Measurements from ENCODE around the gene PTDSS2.
"Not testable (repeated sequence)": the region's sequence is repeated elsewhere in the genome, so short reads cannot be mapped to it uniquely, and the experiment has no call there.

PTDSS2 gene

DNA sequence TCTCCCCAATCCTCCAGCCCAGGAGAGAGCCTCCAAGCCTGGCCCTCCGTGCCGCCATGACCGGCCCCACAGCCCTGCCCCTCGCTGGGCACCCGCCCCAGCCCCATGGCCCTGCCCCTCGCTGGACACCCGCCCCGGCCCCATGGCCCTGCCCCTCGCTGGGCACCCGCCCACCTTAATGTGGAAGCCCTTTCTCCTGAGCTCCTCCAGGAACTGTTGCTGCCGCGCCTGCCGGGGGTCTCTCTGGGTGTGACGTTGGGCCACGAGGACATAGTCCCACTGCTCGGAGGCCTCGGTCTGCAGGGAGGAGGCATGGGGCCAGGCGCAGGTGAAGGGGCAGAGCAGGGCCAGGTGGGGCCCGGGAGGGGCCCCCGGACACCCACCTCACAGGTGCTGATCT is 16.4 kb upstream of the PTDSS2 start:
- no peak for DNase-seq

DNA sequence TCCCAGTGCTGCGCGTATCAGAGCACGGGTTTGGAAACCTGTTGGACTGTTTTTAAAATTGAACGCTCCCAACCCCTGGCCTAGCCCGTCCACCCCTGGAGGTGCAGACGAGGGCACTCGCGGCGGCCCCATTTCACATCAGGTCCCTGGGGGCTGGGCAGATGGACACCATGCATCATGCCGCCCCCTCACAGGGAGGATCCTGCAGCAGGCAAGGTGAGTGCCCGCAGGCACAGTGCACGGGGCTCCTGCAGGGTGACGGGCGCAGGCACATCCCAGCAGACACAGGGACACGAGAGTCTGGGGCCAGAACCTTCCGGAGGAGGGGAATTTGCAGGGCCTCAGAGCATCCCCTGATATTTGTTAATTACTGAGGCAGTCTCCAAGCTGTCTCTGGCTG is 15.6 kb upstream of the PTDSS2 start:
- no peak for DNase-seq

DNA sequence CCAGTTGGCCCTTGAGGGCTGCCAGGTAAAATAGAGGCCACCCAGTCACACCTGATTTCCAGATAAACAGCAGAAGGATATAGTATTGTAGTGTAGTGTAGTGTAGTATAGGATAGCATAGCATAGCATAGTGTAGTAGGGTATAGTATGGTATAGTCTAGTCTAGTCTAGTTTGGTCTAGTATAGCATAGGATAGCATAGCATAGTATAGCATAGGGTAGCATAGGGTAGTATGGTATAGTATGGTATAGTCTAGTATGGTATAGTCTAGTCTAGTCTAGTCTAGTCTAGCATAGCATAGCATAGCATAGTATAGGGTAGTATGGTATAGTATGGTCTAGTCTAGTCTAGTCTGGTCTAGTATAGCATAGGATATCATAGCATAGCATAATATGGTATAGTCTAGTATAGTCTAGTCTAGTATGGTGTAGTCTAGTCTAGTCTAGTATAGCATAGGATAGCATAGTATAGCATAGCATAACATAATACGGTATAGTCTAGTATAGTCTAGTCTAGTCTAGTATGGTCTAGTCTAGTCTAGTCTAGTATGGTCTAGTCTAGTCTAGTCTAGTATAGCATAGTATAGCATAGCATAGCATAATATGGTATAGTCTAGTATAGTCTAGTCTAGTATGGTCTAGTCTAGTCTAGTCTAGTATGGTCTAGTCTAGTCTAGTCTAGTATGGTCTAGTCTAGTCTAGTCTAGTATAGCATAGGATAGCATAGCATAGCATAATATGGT is 14.9 kb upstream of the PTDSS2 start:
- not testable (repeated sequence) for DNase-seq

DNA sequence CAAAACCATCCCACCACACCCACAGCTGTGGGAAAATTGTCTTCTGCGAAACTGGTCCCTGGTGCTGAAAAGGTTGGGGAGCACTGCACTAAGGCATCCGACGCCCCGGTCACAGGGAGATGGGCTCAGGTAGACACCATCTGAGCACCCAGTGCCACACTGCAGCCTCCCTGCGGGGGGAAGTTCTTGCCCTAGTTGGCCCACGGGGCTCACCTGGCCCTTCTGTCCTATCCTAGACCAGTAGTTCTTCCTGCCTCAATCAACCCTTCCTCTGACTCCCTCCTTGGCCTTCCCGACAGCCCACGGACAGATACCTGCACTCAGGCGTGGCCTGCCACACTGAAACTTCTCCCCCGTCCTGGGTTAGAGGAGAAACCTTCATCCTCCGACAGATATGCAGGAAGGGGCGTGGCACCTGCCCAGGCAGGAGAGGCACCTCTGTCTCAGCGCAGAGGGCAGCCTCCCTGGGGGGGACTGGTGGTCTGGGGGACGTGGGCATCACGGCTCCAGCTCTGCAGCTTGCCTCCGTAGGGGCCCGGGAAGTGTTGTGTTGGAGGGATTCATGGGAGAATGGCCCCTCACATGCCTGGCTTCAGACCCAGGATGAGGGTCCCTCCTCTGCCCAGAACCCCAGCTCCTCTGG is 12.7 kb upstream of the PTDSS2 start:
- no peak for DNase-seq

DNA sequence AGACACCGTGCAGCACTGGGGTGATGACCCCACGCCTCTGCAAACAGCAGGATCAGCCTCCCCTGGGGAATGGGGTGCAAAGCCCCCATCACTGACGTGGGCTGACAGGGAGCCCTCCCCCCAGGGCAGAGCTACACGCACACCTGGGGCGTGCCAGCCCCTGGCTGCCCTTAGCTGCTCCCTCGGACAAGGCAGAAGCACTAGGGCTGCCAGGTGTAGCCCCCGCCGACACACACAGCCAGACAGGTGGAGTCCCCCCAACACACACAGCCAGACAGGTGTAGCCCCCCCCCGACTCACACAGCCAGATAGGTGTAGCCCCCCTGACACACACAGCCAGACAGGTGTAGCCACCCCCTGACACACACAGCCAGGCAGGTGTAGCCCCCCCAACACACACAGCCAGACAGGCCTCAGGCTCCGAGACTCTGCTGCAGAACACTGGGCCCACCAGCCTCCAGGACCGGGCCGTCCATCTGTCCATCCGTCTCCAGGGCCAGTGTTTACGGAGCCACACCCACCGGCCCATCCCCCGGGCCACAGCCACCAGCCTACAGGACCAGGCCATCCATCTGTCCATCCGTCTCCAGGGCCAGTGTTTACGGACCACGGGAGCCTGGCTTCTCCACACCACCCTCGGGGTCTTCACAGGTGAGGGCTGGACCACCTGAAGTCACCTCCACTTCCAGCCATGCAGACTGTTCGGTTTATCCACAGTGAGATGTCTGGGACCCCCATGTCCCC is 11.8 kb upstream of the PTDSS2 start:
- DNase-seq: no peak

DNA sequence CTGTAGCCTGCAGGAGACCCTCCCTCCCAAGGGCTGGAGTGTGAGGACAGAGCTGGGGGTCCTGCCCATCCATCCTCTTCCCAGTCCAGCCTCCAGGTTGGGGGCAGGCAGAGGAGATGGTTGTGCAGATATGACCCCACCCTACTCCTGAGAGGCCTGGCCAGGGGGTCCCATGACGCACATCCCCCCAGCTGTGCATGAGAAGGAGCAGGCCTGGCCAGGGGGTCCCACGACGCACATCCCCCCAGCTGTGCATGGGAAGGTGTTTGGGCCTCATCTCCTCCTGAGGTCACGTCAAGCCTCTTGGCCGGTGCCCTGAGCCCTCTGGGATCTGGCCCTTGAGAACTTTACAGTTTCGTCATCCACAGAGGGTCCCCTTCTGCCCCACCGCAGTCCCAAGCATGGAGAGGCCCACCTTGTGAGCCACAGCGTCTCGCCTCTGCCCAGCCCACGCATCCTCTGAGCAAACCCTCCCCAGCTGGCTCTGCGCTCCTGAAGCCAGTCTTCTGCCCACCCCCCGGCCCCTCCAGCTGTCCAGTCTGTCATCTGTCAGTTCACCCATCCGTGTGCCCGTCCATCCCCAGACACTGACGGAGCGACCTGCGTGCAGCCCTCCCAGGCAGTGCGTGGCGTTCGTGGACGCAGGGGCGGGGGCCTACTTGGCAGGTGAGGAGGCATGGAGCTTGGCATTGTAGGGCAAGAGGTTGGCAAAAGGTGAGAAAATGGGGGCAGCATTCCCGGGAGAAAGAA is 10.6 kb upstream of the PTDSS2 start:
- DNase-seq: no peak

DNA sequence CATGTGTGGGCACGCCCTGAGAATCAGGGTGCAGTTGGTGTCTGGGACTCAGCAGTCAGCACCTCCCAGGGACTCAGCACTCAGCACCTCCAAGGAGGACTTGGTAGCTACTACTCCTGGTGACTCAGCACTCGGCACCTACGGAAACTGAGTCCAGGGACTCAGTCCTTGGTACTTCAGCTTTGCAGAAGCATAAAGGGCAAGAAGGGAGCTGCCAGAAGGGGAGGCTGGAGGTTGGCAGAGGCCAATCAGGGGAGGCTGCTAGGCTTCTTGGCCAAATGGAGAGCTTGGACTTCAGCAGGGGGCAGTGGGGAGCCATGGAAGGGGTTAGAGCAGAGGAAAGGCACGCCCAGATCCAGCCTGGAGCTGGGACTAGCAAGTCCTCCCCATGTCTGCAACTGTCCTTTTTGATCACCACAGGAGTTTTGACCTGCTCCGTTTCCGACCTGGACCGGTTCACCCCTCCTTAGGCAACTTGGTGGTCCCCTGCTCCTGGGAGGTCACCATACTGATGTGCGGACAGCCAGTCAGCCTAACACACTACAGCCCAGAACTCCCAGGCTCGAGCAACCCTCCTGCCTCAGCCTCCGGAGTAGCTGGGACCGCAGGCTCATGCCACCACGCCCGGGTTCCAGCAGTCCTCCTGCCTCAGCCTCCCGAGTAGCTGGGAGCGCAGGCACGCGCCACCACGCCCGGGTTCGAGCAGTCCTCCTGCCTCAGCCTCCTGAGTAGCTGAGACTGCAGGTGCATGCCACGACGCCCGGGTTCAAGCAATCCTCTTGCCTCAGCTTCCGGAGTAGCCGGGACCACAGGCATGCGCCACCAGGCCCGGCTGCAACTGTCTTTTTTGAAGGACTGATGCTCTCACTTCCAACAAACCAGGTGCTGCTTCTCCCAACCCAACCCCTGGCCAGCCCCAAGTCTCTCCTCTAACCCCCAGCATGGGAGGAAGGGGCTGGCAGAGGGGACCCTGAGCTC is 9.7 kb upstream of the PTDSS2 start:
- peak in 1 of 2 experiments; percentile 34 for DNase-seq

DNA sequence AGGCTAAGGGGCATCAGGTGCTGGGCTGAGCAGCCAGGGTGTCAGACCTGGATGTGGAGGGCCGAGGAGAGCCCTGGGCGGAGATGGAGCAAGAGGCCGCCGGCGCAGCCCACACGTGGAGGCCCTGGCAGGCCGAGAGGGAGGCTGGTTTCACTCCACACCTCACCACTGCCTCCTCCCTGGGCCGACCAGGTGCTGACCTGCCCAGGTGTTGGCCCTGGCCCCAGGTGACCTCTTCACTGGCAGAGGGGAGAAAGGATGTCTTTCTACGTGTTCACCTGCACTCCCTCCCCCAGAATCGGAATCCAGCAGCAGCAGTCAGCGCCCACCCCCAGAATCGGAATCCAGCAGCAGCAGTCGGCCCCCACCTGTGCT is 9.0 kb upstream of the PTDSS2 start:
- no peak for DNase-seq

DNA sequence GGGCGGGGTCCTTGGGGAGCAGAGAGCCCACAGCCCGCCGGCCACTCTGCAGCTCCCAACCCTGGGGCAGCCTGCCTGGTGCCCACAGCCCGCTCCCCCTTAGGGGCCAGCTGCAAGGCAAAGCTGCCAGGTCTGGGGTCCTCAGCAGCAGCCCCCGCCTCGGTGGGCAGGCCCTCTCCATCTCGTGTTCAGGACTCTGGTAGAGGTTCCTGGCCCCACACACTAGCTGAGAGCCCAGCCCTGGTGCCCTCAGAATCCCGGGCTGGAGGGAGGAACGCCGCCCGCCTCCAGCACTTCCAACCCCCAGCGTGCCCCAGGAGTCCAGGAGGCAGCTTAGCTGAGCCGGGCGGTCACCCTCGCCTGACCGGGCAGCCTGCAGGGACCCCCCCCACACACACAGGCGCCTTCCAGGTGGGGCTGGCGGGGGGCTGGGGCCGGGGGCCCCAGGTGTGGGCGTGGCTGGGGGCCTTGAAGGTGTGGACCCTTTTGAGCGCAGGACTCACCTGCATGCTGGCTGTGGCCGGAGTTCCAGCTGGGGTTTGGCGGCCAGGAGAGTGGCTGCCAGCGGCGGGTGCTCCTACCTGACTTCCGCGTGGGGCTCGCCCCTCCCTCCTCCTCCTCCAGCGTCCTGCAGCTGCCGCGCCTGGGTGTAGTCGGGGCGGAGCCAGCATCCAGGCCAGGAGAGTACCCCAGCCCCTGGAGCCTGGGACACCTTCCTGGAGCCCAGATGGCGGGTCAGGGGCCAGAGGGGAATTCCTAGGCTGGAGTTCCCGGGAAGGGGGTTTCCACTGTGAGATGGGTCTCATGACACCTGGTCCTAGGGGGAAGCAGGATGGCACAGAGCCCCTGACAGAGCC is 8.4 kb upstream of the PTDSS2 start, which contains the start of gene ANO9:
TSS of gene ANO9 (minus strand) at position 594 of the 857 bp plus-strand sequence. CDS start at position 509, 85 bp downstream.
- peak; percentile 70 to 75 for DNase-seq

DNA sequence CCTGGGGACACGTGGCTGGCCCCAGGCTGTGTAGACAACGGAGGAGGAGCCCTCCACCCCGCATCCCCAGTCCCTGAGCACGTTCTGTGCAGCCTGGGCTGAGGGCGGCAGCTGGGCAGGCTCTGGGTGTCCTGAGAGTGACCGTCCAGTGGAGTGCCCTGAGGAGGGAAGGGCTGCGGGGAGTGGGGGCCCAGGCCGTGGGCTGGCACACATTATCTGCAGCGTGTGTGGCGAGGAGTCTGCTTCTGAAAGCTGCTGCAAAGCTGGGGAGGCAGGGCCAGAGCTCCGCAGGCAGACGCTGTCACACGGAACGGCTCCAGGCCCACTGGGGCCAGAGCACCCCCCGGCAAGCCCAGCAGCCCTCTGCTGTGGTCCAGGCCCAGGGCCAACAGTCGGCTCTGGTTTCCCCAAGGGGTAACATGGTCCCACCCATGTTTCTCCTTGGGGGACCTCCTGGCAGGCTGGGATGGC is 7.4 kb upstream of the PTDSS2 start:
- no peak for DNase-seq

DNA sequence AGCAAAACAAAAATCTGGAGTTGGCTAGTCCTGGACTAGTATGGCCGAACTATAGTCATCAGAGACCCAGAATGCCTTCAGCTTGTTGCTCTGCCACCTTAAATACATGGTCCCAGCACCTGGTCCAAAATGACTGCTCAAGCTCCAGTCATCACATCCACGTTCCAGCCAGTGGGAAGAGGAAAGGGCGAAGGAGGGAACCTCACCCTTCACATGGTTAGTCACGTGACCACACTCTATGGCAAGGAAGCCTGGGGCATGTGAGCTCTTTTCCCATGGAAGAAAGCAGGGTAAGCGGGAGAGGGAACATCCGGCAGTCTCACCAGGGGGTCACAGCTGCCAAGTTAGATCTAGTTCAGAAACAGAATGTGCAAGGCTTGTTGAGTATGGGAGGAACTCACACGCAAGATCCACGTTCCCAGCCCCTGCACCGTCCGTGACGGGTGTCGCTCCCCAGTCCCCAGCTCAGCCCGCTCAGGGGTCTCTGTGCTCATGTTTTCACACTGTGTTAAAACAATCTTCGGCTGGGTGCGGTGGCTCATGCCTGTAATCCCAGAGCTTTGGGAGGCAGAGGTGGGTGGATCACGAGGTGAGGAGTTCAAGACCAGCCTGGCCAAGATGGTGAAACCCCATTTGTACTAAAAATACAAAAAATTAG is 6.4 kb upstream of the PTDSS2 start:
- no peak for DNase-seq

DNA sequence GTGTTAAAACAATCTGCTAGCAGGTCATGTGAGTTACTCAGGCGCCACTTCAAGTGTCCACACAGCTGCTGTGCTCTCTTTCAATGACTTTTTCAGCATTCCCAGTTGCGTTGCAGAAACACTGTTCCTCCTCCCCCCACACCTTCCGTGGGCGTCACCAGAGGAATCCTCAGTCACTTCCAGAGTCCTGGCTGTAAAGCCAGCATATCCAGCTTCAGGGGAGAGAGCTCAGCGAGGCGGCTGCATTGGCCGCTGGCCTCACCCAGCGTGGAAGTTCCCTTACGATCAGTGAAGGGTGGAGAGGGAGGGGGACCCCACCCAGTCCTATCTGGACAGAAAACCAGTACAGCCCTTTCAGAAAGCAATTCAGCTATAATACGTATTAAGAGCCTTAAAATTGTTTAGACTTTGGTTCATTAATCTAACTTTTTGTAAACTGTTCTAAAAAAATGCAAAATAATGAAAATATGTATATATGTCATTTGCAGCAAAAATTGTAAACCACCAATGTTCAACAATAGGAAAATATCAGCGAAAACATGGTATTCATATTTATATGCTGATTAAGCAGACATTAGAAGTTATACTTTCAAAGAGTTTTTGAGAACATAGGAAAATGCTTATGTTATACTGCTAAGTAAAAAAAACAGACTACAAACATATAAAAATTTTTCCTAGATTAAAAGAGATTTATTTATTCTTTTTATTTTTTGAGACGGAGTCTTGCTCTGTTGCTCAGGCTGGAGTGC is 5.5 kb upstream of the PTDSS2 start:
- DNase-seq: no peak

DNA sequence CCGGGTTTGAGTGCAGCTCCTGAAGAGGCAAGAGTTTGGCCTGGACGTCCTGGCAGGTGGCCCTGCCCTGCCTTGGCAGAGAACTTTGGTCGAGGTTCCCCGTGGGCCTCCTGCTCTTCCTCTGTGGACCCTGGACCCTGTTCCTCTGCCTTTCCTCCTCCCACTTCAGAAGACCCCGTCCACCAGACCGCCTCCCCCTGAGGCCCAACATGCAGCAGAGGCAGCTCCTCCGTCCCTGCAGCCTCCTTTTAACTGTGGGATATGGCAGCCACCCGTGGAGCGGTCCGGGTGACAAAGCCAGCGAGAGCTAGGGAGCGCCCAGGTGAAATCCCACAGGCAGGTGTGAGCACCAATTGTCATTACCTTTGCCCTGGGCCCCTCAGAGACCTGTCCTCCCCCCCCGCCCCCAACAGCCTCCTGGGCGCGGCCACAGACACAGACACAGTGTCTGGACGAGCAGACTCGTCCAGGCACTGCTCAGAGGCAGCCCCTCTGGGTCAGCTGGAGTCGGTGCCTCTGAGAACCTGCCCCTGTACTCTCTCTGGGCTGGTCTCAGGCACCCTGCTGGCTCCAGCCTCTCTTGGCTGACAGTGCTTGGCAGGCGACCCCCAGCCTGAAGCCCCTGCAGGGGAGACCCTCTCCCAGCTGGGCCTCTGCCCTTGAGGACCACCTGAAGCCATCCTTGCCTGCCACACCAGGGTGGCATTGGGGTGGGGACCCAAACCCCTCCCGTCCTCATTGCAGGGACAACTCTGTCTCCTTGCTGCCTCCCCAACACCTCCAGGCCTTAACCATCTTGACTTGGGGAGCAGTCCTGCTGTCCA is 4.1 kb upstream of the PTDSS2 start:
- no peak for DNase-seq

DNA sequence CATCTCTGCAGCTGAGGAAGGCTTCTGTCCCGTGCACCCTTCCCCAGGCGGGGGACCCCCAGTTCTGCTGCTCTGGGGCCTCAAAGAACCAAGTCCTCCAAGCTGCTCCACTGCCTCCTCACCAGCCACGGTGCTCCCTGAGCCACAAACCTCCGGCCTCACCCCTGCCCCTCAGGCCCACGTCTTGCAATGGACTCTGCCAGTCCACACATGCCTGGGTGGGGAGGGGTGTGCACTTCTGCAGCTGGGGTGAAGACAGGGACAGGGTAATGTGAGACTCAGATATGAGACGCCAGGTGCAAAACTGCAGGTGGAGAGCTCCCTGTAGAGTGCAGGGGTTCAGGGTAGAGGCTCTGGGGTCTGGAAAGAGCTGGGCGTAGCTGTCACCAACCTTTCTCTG is 3.2 kb upstream of the PTDSS2 start:
- DNase-seq: no peak

DNA sequence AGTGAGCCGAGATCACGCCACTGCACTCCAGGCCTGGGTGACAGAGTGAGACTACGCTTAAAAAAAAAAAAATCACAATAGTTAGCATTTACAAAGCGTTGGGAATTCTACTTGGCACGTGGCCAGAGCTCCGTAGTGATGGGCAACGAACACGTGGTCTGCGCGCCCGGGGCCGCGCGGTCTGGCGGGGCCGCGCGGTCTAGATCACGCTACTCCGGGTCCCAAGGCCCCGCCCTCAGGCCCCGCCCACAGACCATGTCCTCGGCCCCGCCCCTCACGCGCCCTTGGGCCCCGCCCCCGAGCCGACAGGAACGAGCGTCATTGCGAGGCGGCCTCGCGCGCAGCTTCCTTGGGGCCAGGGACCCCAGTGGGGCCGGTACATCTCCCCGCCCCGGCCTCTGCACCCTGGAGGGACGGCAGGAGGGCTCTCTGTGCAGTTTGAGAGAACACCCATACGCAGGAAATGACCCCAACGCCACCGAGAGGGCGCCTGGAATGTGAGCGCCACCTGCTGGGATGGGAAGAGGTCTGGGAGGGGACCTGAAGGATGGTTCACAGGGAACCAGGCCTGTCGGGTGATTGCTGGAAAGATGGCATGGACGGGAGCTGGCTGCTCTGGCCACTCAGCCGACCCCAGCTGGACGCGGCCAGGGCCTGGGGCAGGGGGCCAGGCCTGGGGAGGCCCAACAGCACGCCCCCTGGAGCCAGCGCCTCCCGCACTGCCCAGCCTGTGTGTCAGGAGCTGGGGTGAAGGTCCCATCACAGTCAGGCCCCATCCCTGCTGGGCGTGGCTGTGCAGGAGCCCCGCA is 2.0 kb upstream of the PTDSS2 start:
- DNase-seq: peak; percentile 98 to 99

DNA sequence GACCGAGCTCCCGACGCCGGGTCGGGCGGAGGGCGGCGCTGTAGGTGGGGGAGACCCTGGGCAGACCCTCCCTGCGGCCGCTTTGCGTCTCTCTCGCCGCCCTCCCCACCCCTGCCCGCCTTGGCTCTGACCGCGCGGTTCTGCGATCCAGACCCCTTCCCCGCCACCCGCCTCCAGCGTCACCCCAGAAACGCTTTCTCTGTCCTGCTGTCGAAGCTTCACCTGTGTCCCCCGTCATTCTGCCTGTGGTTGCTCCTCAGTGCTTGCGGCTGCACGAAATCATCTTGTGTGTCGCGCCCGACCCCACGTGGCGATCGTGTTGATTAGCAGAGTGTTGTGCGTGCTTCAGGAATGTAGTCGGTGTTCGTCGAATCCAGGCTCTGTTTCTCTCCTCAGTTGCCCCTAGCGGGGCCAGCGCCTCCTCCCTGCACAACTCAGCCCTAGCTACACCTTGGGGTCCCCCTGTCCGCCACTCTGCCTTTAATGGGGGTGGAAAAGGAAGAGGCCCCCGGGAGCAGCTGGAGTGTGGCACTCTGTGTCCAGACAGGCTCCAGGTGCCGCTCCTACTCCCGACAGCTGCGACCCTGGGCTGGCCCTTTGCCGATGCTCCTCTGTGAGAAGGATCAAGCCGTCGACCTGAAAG is 851 bp downstream of the PTDSS2 start:
- peak; percentile 65 to 72 for DNase-seq

DNA sequence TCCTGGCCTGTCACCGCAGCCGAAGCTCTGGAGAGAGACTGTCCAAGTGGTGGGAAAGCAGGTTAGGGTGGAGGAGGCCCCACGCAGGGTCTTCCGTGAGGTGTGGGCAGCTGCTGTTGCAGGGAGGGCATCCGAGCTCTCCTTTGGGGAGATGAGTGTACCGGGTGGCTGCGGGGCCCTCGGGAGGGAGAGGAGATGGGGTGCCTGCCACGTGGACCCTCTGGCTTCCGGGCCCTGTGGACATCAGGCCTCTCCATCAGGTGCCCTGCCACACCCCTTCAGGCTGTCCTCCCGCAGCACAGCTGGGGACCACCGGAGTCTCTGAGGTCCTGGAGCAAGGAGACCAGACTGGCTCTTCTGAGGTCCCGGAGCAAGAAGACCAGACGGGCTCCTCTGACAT is 1.7 kb downstream of the PTDSS2 start:
- no peak for DNase-seq

Measured in activated CD4-positive, alpha-beta T cell treated with anti-CD3 and anti-CD28 coated beads, Interleukin-2, amount 50 U/mL, for 48 hours (primary cell).